ENCODE data around the gene GALNT4. TPM values are rescaled to one million over a fixed set of nuclear protein-coding genes. Genes with fewer than 3 reads are reported as not detected.

The GALNT4 gene

GRCh38 chr12:89475203-89475990 is 49.2 kb downstream of the GALNT4 start:
- H2BK15ac ChIP-seq (ENCODE audit: low read length) = no peak overlapping the region
- no peaks in the 10 kb centered on the region for H3K79me1 ChIP-seq (ENCODE audit: low read depth, low read length)
- no peak for DNase-seq (ENCODE audit: low spot score)
- no peak overlapping the region for H2BK120ac ChIP-seq (ENCODE audit: low read depth, low read length)
- no peak overlapping the region for H3K23ac ChIP-seq (ENCODE audit: low read depth, low read length, poor library complexity)
- H3K4ac ChIP-seq (ENCODE audit: low read length) = no peak overlapping the region
- no peak overlapping the region for H4K8ac ChIP-seq (ENCODE audit: low read depth, low read length)
- H4K91ac ChIP-seq (ENCODE audit: low read depth, low read length, poor library complexity) = no peak overlapping the region
- H3K4me2 ChIP-seq (ENCODE audit: insufficient read depth, low read length, poor library complexity, severe bottlenecking) = no peak overlapping the region
- no peaks in the 10 kb centered on the region for H3K9me3 ChIP-seq (replicated peaks in 1 of 2; ENCODE audit: control insufficient read depth in 2 of 2, insufficient read depth in 1 of 2, low read depth in 1 of 2, low read length in 2 of 2)
- H3K9ac ChIP-seq (ENCODE audit: low read depth, low read length, poor library complexity) = no peak overlapping the region
- H3K27me3 ChIP-seq (ENCODE audit: control insufficient read depth in 3 of 3, insufficient read depth in 3 of 3, low read depth in 1 of 3, low read length in 3 of 3) = no peaks in the 10 kb centered on the region
- H3K27ac ChIP-seq (replicated peaks; ENCODE audit: low read length) = no peak overlapping the region
- no peak overlapping the region for H2BK5ac ChIP-seq (ENCODE audit: low read length)
- no CpG with 5 or more reads among the region's 6 CpGs for WGBS, 2 donors (ENCODE audit: extremely low coverage in 2 of 2, insufficient read length in 2 of 2, insufficient replicate concordance in 1 of 2)
- H3K36me3 ChIP-seq (replicated peaks in 1 of 2; ENCODE audit: control insufficient read depth in 2 of 2, insufficient read depth in 2 of 2, low read length in 2 of 2) = no peaks in the 10 kb centered on the region
- H2AFZ ChIP-seq (ENCODE audit: low read length) = no peak overlapping the region
- no peak overlapping the region for H3K14ac ChIP-seq (ENCODE audit: low read length)
- H2BK12ac ChIP-seq (ENCODE audit: low read length) = no peak overlapping the region
- H3K4me1 ChIP-seq (ENCODE audit: control insufficient read depth in 2 of 2, insufficient read depth in 1 of 2, low read depth in 1 of 2, low read length in 2 of 2) = peaks cover 0 to 4% of the 10 kb centered on the region in 2 donors
- H2AK5ac ChIP-seq (ENCODE audit: low read depth, low read length) = no peak overlapping the region
- H3K18ac ChIP-seq (ENCODE audit: low read length) = no peak overlapping the region
- H3K4me3 ChIP-seq (ENCODE audit: low read length in 2 of 2) = no peak overlapping the region

- Histone ChIP-seq H2BK15ac (ENCODE audit: low read length) (no peak overlapping the region), H3K18ac (ENCODE audit: low read length) (no peak overlapping the region), H3K14ac (ENCODE audit: low read length) (no peak overlapping the region), H2BK5ac (ENCODE audit: low read length) (no peak overlapping the region), H2BK120ac (ENCODE audit: low read depth, low read length) (no peak overlapping the region), H3K79me1 (ENCODE audit: low read depth, low read length) (no peaks in the 10 kb centered on the region), H2BK12ac (ENCODE audit: low read length) (no peak overlapping the region), H3K4me1 (ENCODE audit: control insufficient read depth in 2 of 2, insufficient read depth in 1 of 2, low read depth in 1 of 2, low read length in 2 of 2) (peaks cover 0 to 4% of the 10 kb centered on the region in 2 donors), H2AFZ (ENCODE audit: low read length) (no peak overlapping the region), H3K4me2 (ENCODE audit: insufficient read depth, low read length, poor library complexity, severe bottlenecking) (no peak overlapping the region), H3K27ac (replicated peaks; ENCODE audit: low read length) (no peak overlapping the region), H3K36me3 (replicated peaks in 1 of 2; ENCODE audit: control insufficient read depth in 2 of 2, insufficient read depth in 2 of 2, low read length in 2 of 2) (no peaks in the 10 kb centered on the region), H3K27me3 (ENCODE audit: control insufficient read depth in 3 of 3, insufficient read depth in 3 of 3, low read depth in 1 of 3, low read length in 3 of 3) (no peaks in the 10 kb centered on the region), H3K9ac (ENCODE audit: low read depth, low read length, poor library complexity) (no peak overlapping the region), H3K4ac (ENCODE audit: low read length) (no peak overlapping the region), H3K23ac (ENCODE audit: low read depth, low read length, poor library complexity) (no peak overlapping the region), H3K4me3 (ENCODE audit: low read length in 2 of 2) (no peak overlapping the region), H4K91ac (ENCODE audit: low read depth, low read length, poor library complexity) (no peak overlapping the region), H3K9me3 (replicated peaks in 1 of 2; ENCODE audit: control insufficient read depth in 2 of 2, insufficient read depth in 1 of 2, low read depth in 1 of 2, low read length in 2 of 2) (no peaks in the 10 kb centered on the region), H2AK5ac (ENCODE audit: low read depth, low read length) (no peak overlapping the region), H4K8ac (ENCODE audit: low read depth, low read length) (no peak overlapping the region)
- WGBS, 2 donors (ENCODE audit: extremely low coverage in 2 of 2, insufficient read length in 2 of 2, insufficient replicate concordance in 1 of 2) = no CpG with 5 or more reads among the region's 1 CpG
- no peak for DNase-seq (ENCODE audit: low spot score)
Observed at GRCh38 chr12:89474615-89475014, 50.0 kb downstream of the GALNT4 start.

Small RNAs within 50 kb of the gene (small RNA-seq; reads per million reads assigned to genes)
- not detected for gene AC025034.2 (ENCODE audit: insufficient read depth)
- gene POC1B-GALNT4 (ENCODE audit: insufficient read depth) = not detected

Measured in neuronal stem cell (in vitro differentiated cells).